ENCODE results near the gene NAPSA.

GRCh38 chr19:50383001-50383851 is 17.8 kb upstream of the NAPSA start:
- TF ChIP-seq EZH2 (IDR thresholded peaks at IDR 0.05; ENCODE audit: low read length, missing control alignments) = no peak
- TF ChIP-seq CTCF (conservative IDR thresholded peaks at IDR 0.05 in 1 of 2, IDR thresholded peaks at IDR 0.05 in 1 of 2; ENCODE audit: low read depth in 1 of 2, low read length in 2 of 2) = no peak

All from fibroblast of lung (primary cell).